Activated CD4-positive, alpha-beta T cell treated with anti-CD3 and anti-CD28 coated beads, Interleukin-2, Interleukin-4, amounts not matched to agents 100 ng/mL and 50 ng/mL, durations not matched to agents 16 hours and 8 hours (primary cell): Measurements from ENCODE around the gene LCAT.
"Not testable (repeated sequence)": the region's sequence is repeated elsewhere in the genome, so short reads cannot be mapped to it uniquely, and the experiment has no call there.

Experiments used
- DNase-seq: peaks from one replicate; pipeline ENCODE4 v3.0.0-alpha.2; 2020; ENCODE audit warnings: low spot score

Gene LCAT, protein sequence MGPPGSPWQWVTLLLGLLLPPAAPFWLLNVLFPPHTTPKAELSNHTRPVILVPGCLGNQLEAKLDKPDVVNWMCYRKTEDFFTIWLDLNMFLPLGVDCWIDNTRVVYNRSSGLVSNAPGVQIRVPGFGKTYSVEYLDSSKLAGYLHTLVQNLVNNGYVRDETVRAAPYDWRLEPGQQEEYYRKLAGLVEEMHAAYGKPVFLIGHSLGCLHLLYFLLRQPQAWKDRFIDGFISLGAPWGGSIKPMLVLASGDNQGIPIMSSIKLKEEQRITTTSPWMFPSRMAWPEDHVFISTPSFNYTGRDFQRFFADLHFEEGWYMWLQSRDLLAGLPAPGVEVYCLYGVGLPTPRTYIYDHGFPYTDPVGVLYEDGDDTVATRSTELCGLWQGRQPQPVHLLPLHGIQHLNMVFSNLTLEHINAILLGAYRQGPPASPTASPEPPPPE

DNA sequence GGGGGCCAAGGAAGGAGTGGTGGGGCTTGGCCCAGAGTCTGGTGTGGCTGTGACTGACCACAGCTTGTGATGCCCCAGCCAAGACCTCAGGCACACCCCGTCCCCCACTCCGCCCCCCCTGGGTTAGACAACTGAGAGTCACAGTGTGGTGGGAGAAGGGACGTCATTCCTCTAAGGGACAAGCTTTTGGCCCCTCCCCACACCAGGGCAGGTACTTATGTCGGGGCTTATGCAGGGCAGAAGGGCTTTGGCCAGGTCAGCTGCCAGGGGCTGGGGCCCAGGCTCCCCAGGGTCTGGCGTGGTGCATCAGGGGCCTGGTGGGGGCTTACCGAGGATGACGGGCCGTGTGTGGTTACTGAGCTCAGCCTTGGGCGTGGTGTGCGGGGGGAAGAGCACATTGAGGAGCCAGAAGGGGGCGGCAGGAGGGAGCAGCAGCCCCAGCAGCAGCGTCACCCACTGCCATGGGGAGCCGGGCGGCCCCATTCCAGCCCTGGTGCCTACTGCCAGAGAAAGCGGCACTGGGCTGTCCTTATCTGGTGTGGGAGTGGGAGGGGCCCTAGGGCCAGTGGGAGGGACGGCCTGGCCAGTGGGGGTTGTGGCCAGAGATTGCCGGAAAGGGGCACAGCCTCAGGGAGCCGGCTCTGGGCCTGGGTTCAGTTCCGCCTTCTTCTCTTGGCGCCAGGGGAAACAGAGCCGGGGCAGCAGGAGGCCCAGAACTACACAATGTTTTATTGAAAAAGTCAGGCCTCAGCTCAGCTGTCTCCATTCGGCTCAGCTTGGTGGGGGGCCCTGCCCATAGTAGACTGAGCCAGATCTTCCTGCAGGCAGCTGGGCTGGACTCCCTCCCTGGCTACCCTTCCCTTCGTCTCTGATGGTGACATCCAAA is at the start of gene LCAT:
TSS of gene LCAT (minus strand) at position 502 of the 886 bp plus-strand sequence. CDS start at position 483, 19 bp downstream.
- DNase-seq, result no peak

DNA sequence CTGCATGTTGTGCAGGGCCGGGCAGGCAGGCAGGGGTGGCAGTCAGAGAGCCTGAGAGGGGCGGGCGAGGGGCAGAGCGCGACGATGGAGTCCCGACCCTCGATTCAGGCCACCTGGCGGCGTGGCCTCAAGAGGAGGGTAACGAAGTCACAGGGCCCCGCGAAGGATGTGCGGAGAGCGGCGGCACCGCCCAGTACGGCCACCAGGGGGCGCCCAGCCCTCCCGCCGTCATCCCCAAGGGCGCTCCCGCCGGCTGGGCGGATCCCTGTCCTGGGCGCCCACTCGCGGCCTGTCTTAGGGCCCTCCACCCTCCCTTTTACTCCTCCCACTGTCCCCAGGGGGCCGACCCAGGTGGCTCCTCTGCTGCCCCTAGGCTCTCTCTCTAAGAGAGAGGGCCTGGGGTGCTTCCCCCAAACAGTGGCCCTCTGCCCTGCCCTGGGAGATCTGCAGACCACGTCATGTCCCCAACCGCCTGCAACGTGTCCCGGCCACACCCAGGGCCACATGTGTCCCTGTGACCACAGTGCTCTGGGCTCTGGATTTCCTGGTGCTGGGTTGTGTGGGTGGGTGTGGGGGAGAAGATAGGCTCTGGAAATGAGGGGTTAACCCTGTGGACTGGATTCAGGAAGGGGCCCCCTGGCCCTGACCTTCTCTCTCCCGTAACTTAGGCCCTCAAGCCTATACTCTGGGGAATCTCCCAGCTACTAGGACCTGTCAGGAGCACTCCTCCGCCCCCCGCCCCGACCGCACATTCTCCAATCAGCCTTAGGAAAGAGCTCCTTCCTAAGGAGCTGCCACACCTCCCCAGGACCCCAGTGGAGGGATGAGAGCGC is 49.5 kb upstream of the LCAT start:
- DNase-seq, result peak; percentile 85

DNA sequence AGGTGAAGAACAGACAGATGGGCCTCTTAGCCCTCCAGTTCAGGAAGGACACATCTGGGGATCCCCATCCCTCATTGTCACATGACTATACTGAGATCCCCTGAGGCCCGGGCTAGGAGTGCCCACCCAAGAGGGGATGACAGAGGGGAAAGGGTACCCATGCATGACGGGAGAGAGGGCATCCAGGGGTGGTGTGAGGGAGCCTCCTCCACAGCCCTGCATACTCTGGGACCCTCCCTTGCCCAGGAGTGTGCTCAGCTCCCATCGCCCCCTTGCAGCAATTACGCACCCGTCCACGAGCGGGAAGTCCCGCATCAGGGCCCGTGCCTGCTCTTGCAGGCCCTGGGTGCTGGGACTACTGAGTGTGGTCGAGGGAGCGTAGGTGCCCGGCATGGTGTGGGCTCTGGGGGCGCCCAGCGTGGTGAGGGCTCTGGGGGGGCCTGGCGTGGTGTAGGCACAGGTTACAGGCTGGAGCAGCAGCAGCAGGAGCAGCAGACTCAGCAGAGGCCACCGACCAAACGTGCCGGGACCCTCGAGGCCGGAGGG is 48.8 kb upstream of the LCAT start:
- no peak for DNase-seq

DNA sequence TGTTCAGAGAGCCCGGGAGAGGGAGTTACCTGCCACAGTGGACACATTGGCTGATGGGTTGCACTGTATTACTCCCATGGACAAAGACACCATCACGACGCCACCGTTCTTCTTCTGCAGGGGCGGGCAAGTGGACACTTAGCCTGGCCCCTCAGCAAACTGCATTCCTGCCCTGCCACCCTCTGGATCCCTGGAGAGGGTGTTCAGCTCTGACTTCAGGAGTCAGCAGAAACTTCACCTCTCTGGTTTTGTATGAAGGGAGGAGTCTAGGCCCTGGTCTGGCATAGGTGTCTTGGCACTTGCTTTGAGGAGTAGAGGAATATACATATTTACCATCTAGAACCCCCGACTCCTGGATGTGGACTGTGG is 46.1 kb upstream of the LCAT start:
- DNase-seq, result no peak

DNA sequence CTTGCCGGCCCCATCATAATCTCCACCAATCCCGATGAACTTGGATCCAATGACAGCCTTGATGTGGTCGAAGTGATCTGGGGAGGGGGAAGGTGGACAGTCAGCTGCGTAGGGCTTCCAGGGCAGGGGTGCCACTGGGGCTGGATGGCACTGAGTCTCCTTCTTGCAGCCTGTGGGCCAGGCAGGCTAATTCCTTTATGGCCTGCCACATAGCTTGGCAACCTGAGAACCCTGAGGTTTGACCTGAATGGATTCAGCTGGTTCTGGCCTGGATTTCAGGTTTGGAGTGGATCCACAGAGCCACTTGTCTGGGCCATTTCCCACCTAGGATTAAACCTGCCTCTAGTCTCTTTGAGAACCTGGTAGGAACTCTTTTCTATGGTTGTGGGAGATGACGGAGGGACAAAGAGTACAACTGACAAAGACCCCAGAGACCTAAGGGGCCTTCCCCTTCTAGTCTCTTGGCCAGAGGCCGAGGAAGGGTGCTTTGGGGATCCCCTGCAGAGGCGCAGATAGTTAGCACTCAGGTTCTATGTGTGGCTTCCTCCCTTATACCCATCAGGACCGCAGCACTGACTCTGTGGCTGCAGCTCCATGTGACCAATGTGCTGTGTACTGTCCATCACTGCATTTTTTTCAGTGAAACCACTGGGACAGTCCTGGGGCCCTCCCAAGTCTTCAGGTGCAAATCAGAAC is 45.5 kb upstream of the LCAT start:
- DNase-seq, result no peak

DNA sequence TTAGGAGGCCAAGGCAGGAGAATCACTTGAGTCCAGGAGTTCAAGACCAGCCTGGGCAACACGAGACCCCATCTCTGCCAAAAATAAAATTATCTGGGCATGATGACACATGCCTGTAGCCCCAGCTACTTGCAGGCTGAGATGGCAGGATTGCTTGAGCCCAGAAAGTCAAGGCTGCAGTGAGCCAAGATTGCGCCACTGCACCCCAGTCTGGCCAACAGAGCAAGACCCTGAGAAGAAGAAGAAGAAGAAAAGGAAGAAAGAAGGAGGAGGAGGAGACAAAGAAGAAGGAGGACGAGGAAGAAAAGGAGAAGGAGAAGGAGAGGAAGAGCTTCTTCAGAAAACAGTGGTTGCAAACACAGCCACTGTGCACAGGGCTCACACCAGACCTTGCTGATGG is 44.8 kb upstream of the LCAT start:
- DNase-seq, result no peak

DNA sequence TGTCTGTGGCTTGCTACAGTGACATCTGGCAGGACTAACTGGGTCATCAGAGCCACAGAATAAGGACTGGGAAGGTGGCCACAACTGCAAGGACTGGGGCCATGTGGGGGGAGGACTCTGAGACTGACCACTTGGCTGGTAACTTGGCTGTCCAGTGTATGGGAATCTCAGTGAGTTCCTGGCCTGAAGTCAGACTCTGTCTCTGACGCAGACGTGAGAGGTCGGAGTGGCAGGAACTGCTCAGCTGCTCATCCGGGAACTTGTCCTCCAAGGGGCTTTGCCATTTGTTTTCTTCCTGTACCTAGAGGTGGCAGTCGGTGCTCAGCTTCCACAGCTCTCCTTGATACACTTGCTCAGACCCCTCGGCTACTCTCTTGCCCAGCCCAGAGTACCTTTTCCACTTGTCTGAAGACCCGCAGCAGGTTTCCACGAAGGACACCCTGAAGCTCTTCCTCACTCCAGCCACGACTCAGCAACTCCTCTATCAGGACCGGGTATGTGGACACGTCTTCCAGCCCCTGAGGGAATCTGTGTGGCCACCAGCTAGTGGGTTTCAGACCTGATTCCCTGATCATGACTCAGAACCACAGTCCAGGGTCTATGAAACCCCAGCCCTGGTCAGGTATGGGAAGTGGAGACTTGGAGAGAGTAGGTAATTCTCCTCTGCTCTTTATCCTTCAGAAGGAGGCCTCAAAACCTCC is 43.7 kb upstream of the LCAT start:
- DNase-seq, result no peak

DNA sequence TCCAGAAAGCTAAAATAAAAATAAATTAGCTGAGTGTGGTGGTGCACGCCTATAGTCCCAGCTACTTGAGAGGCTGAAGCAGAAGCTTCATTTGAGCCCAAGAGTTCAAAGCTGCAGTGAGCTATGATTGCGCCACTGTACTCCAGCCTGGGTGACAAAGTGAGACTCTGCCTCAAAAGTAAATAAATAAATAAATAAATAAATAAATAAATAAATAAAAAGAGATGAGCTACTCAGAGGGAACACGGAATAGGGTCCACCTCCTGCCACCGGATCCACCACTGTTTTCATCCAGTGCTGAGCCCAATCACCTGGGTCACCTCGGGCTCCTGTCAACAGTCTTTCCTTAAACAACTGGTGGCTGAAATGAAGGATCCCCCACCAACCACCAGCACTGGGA is 43.0 kb upstream of the LCAT start:
- no peak for DNase-seq

DNA sequence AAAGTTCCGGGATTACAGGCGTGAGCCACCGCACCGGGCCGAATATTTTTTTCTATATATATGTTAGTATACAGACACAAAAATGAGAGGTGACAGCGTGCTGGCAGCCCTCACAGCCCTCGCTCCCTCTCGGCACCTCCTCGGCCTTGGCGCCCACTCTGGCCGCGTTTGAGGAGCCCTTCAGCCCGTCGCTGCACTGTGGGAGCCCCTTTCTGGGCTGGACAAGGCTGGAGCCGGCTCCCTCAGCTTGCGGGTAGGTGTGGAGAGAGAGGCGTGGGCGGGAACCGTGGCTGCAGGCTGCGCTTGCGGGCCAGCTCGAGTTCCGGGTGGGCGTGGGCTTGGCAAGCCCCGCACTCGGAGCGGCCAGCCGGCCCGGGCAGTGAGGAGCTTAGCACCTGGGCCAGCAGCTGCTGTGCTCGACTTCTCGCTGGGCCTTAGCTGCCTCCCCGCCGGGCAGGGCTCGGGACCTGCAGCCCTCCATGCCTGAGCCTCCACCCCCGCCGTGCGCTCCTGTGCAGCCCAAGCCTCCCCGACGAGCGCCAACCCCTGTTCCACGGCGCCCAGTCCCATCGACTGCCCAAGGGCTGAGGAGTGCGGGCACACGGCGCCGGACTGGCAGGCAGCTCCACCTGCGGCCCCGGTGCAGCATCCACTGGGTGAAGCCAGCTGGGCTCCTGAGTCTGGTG is 38.2 kb upstream of the LCAT start:
- no peak for DNase-seq

DNA sequence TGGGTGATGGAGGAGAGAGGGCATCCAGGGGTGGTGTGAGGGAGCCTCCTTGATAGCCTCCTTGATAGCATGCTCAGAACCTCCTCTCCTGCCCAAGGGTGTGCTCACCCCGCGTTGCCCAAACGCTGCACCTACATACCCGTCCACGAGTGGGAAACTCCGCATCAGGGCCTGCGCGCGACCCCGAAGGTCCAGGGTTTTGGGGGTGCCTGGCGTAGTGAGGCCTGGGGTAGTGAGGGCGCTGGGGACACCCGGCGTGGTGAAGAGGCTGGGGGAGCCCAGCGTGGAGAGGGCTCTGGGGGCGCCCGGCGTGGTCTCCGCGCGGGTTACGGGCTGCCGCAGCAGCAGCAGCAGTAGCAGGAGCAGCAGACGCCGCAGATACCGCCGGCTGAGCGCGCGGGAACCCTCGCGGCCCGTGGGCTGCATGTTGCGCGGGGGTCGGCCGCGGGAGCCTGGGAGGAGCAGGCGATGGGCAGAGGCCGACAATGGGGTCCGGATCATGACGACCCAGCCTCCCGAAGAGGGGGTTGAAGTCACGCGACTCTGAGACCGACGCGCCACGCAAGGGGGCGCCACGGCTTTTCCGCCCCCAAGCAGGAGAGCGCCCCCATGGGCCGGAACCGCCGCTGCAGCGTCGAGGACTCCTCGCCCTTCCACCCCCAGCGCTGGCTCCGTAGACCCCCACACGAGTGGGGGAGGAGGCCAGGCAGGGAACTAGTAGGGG is 36.2 kb upstream of the LCAT start, which contains the start of gene DPEP3:
TSS of gene DPEP3 (minus strand) at position 545 of the 724 bp plus-strand sequence. CDS start at position 426, 119 bp downstream.
- no peak for DNase-seq

DNA sequence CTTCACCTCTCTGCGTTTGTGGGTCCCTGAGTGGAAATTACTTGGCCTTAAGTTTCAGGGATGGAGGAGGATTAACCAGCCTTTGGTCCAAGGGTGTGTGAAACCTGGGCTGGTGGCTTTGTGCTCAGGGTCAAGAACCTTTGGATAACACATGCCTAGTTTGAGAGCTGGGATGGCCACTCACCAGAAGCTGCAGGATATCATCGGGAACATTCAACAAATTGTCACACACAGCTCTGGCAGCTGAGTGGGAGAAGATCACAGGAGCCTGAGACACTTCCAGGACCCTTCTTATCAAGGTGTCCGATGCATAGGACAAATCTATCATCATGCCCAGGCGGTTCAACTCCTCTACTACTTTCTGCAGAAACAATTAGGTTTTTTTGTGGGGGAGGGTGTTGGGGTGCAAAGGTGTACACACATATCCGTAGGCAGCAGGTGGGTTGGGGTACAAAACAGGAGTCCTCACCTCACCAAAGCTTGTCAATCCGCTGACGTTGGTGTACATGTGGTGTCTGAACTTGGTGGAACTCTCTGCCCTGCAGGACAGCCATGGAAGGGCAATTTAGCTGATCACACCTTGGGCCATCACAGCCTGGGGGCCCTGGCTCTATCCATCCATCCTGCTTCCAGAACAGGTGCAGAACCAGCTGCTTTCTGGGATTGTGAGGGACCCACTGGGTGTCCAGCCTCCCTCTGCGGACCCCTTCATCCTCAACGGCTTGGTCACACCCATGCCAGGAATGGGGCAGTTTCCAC is 33.7 kb upstream of the LCAT start:
- no peak for DNase-seq

DNA sequence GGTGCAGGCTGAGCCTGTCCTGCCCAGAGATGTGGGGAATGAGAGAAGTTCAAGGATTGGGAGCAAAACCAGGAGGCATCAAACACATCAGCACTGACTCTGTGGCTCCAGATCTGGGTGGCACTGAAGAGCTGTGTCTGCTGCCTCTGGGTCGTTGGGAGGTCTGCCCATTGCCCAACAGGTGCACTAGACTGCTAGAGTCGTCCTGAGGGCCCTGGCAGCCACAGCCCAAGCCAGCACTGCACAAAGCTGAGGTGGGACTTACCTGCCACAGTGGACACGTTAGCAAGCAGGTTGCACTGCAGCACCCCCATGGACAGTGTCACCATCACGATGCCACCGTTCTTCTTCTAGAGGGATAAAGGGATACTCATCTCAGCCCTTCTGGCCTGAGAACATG is 33.1 kb upstream of the LCAT start:
- DNase-seq, result no peak

DNA sequence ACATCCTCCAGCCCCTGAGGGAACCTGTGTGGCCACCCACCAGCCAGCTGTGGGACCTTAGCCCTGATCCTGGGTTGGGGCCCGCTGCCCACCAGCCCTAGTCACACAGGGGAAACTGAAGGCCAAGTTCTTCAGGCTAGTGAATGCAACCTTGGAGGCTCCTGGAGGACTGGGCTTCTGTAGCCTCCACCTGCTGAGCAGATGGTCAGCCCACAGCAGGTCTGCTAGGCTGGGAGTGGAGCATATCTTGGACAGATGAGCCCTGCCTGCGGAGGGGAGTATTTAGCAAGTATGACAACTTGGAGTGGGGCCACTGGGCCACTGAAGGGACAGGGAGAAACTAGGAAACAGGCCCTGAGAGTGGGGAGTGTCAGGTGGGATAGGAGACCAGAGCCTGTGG is 32.3 kb upstream of the LCAT start:
- no peak for DNase-seq

DNA sequence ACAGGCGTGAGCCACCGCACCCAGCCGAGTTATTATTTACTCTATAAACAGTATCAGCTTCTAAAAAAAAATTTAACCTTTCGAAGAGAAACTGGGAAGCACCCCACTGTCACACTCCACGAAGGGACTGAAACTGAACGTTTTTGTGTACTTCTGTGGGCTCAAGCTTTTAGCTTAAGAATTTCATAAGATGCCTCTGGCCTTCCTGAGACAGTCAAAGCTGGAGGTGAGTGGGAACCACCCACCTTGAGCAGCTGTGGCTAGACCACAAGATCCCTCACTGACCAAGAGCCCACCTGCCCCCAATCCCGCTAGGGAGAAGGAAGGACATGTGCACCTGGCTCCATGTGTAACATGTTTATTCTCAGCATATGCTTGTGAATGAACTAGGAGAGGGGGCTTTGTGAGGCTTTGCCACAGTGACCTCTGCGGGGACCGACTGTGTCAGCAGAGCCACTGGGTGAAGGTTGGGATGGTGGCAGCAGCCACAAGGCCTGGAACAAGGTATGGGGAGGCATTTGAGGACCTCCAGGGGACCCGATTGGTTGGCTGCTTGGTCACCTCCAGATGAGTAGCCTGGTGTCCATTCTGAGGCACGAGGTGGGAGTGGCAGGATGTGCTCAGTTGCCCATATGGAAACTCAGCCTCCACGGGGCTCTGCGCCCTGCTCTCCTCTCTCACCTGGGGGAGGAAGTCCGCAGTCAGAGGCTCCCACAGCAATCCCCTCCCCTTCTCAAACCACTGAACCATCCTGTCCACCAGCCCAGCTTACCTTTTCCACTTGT is 31.6 kb upstream of the LCAT start:
- DNase-seq, result no peak

DNA sequence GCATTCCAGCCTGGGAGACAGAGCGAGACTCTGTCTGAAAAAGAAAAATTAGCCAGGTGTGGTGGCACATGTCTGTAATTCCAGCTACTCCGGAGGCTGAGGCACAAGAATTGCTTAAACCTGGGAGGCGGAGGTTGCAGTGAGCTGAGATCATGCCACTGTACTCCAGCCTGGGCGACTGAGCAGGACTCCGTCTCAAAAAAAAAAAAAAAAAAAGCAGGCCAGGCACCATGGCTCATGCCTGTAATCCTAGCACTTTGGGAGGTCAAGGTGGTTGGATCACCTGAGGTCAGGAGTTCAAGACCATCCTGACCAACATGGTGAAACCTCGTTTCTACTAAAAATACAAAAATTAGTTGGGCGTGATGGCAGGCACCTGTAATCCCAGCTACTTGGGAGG is 28.4 kb upstream of the LCAT start:
- not testable (repeated sequence) for DNase-seq

DNA sequence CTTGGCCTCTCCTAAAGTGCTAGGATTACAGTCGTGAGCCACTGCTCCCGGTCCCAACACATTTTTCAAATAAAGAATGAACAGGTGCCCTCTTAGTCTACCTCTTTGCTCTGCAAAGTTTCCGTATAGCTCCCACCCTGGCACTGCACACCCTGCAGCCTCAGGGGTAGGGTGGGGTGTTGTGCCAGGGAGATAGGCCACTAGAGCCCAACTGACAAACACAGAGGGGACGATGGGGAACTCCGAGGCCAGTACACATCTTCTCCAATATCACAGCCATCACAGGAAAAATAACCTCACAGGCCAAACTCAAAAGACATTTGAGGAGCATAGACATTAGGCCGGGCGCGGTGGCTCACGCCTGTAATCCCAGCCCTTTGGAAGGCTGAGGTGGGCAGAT is 27.2 kb upstream of the LCAT start:
- DNase-seq, result no peak

DNA sequence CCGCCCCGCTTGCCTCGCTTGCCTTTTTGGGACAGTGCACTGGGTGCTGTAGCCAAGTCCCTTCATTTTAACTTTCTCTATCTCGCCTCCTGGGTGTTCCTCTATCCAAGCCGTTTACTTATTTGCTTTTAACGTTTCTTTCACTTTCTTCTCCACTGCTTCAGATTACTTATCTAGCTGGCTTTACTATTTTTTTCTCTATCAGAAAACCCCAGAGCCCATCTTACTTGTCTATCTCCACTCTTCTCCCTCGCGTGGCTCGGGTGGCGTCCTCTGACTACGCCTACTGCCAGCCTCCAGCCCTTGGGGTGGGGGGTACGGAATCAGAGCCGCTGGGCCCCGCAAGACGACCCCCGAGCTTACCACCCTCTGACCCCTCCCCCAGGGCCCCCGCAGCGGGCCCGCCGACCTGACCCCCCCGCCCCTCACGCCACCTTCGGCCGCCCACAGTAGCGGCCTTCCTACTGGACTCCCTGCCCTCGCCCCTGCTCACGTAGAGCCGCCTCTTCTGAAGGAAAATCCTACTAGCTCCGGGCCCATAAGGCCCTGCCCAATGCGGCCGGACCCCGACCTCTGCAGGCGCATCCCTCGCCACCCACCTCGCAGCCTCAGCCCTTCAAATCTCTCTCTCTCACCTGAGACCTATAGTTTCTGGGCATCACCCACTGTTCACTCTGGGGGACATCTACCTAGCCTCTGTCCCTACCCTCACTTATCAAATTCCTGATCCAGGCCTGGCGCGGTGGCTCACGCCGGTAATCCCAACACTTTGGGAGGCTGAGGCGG is 25.5 kb upstream of the LCAT start:
- no peak for DNase-seq
